Stomach smooth muscle (tissue), 2 donors: Measurements from ENCODE around the gene CDC20.
"Not testable (repeated sequence)": the region's sequence is repeated elsewhere in the genome, so short reads cannot be mapped to it uniquely, and the experiment has no call there.

Experiments
- H3K27ac ChIP-seq: one replicate; pipeline ENCODE4 v1.7.0; 2013; ENCODE audit warnings: mild to moderate bottlenecking, low read length, inconsistent platforms
- H3K27me3 ChIP-seq, 2 donors: one replicate each; pipeline ENCODE4 v1.7.0; 2013; ENCODE audit warnings: low read length in 2 of 2; ENCODE audit not compliant: insufficient read depth in 2 of 2, control insufficient read depth in 1 of 2
- H3K36me3 ChIP-seq, 2 donors: one replicate each; pipeline ENCODE4 v1.7.0; 2013; ENCODE audit warnings: low read length in 2 of 2; ENCODE audit not compliant: control insufficient read depth in 2 of 2, insufficient read depth in 2 of 2
- H3K4me1 ChIP-seq: one replicate; pipeline ENCODE4 v1.7.0; 2013; ENCODE audit warnings: low read length; ENCODE audit not compliant: control insufficient read depth, insufficient read depth
- H3K4me3 ChIP-seq, 2 donors: one replicate each; pipeline ENCODE4 v1.7.0; 2013; ENCODE audit warnings: low read length in 2 of 2
- H3K9ac ChIP-seq, 2 donors: one replicate each; pipeline ENCODE4 v1.7.0; 2013; ENCODE audit warnings: low read length in 2 of 2, mild to moderate bottlenecking in 1 of 2
- H3K9me3 ChIP-seq, 2 donors: one replicate each; pipeline ENCODE4 v1.7.0; 2013; ENCODE audit warnings: low read length in 2 of 2; ENCODE audit not compliant: control insufficient read depth in 2 of 2
- donor health status: healthy.
- donor health status: Pancreatic carcinoma.

The CDC20 gene

DNA sequence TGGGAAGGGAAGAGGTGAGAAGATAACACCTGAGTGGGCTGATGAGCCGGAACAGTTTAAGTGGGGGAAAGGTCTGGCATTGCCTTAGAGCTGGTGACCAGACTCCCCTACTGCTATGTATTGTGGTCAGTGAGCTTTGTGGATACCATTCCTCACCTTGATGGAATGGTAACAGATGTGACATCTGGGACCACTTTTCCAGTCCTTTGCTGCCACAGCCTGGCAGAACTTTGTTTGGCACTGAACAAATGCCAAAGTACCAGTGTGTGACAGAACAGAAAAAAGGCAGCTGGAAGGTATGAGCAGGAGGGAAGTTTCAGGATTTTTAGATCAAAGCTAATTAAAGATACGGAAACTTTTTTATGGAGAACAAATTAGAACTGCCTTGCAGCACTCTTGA is 24.7 kb downstream of the CDC20 start:
- no peaks in the 10 kb centered on the region for H3K27me3 ChIP-seq
- peaks cover 17% of the 10 kb centered on the region for H3K4me1 ChIP-seq
- no peak overlapping the region for H3K9ac ChIP-seq
- peaks cover 51 to 52% of the 10 kb centered on the region in 2 donors for H3K36me3 ChIP-seq
- H3K27ac ChIP-seq: no peak overlapping the region
- no peak overlapping the region for H3K4me3 ChIP-seq
- no peaks in the 10 kb centered on the region for H3K9me3 ChIP-seq

DNA sequence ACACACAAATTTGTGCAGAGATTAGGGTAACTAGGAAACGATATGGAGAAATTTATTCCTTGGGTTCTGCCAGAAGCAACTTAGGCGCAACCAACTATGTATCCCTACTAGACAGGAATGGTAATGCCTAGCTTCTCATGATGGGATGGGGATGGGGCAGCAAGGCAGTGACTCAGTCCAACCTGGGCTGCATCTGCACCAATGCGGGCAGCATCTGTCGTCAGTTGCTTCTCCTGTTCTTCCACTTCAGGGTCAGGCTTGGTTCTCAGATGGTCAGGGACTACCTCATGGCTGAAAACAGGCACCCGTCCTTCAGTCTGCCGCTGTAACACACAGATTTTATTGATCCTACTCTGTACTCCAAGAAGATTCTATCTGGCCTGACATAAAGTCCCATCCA is 27.9 kb downstream of the CDC20 start:
- Histone ChIP-seq H3K36me3 (peaks cover 49% of the 10 kb centered on the region in 2 donors), H3K4me3 (no peak overlapping the region), H3K9ac (no peak overlapping the region), H3K27me3 (no peaks in the 10 kb centered on the region), H3K4me1 (peaks cover 28% of the 10 kb centered on the region), H3K9me3 (no peaks in the 10 kb centered on the region), H3K27ac (no peak overlapping the region)

DNA sequence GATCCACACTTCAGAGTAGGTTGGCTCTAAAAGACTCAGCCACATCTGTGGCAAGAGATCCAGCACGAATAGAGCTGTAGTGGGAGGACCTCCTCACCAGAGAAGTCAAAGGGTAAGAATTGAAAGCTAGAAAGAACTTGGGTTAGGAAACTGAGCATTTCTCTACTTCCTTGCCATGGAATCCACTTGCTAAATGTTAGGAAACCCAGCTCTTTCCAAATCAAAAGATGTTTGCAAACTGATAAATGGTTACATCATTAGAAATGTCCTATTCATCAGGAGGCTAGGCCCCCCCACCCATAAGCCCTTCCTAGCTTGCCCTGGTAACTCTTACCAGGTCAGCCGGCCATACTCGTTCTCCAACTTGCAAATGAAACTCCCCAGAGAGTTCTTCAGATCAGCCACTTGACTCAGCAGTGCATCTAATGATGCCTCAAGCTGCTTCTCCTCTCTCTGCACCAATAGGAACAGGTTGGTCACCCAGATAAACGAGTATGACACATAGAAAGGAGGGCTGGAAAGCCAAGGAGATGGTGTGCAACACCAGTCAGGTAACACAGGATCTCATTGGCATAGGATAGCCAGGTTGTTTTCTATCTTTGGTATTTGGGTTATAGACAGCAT is 29.3 kb downstream of the CDC20 start:
- Histone ChIP-seq H3K9ac (peak overlapping the region; percentile 51 to 92), H3K27me3 (no peaks in the 10 kb centered on the region), H3K9me3 (no peaks in the 10 kb centered on the region), H3K4me1 (peaks cover 21% of the 10 kb centered on the region), H3K4me3 (peak overlapping the region; percentile 94 to 99), H3K36me3 (peaks cover 42% of the 10 kb centered on the region in 2 donors), H3K27ac (no peak overlapping the region)

GRCh38 chr1:43388613-43389012 is 29.8 kb downstream of the CDC20 start:
- Histone ChIP-seq H3K4me3 (peak overlapping the region; percentile 94 to 99), H3K27me3 (no peaks in the 10 kb centered on the region), H3K9me3 (no peaks in the 10 kb centered on the region), H3K27ac (no peak overlapping the region), H3K4me1 (peaks cover 21% of the 10 kb centered on the region), H3K9ac (peak overlapping the region; percentile 51 to 92), H3K36me3 (peaks cover 37% of the 10 kb centered on the region in 2 donors)

DNA sequence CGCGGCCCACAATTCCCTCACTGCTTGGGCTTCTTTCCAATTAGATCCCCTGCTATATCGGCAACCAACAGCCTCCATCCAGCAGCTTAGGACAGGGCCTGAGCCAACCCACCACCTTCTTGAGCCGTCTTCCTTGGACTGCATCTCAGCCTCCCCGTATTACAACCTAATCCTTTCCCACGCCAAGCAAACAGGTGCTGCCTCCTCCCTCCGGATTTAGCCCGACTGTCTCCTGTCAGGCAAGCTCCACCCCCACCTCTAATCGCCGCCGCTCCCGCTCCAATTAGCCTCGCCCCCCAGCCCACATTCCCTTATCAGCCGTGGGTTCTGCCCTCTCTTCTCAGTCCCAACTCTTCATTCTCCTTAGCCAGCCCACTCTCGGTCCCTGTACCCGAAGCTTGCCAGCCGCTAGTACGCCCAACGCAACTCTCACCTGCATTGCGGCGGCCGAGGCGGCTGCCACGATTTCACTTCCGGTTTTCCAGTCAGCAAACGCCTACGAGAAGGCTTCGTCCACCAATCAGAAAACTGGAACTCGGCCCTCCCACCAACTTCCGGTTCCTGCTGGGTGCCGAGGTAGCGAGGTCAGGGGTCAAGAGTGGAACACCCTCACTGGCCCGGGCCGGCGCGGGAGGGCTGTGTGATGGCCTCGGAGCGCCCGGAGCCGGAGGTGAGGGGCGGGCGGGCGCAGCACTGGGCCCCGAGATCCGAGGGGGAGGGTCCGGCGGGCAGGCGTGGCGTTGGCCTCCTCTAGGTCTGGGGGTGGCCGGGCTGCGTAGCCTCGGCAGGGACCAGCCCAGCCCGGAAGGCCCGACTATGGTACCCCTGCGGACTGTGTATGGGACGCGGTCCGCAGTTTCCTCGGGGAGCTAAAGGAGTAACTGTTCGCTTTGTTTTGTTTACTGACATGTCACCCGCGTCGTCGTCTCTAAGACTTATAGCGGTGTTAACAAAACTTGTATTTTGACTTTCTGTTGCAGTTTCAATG is 30.8 kb downstream of the CDC20 start, which contains the start of the genes MED8 and SZT2:
MED8 (minus strand) TSS at position 475 of the 988 bp plus-strand sequence; CDS start at position 439, 36 bp downstream.
SZT2 (plus strand) TSS at position 574 of the 988 bp plus-strand sequence; CDS start at position 644, 70 bp downstream.
- H3K27ac ChIP-seq: peak within 1 kb of the TSS; percentile 73
- H3K9ac ChIP-seq: peak within 1 kb of the TSS; percentile 92 to 97
- no peaks in the 10 kb centered on the region for H3K27me3 ChIP-seq
- H3K4me1 ChIP-seq: peaks cover 21% of the 10 kb centered on the region
- no peaks in the 10 kb centered on the region for H3K9me3 ChIP-seq
- H3K4me3 ChIP-seq: peak within 1 kb of the TSS; percentile 94 to 99
- H3K36me3 ChIP-seq: peaks cover 27% of the 10 kb centered on the region in 2 donors

DNA sequence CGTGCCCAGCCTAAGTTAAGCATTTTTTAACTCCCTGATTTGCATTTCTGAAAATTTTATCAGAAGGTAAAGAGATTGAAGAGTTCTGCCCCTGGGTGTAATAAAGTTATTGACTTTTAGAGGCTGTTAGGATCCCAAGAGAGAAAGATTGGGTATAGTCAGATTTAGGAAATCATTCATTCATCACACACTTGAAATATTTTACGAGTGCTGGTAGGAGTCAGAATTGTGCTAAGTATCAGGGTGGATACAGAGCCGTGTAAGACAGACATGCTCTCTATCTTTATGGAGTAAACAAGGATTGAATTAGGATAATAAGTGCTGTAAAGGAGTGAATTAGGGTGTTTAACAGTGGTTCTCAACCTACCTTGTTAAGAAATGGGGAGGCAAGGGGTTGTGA is 33.9 kb downstream of the CDC20 start:
- H3K9ac ChIP-seq: no peak overlapping the region
- H3K27me3 ChIP-seq: no peaks in the 10 kb centered on the region

DNA sequence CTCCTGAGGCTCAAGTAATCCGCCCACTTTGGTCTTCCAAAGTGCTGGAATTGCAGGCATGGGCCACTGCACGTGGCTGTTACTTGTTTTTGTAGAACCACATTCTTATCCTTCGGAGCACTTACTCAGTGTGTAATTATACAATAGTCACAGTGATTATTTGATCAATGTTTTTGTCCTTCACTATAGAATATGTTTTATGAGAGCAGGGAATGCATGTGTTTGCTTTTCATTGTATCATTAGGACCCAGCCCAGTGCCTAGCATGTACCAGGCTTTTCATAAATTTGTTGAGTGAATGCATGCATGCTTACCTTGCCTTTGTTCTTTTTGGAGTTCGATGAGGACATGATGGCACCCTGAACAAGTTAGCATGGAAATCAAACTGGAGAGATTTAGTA is 36.7 kb downstream of the CDC20 start:
- H3K36me3 ChIP-seq: peaks cover 0 to 5% of the 10 kb centered on the region in 2 donors
- peaks cover 4% of the 10 kb centered on the region for H3K4me1 ChIP-seq
- H3K4me3 ChIP-seq: no peak overlapping the region

More for the DNA sequence above, 33.9 kb downstream of the CDC20 start:
- H3K4me3 ChIP-seq: no peak overlapping the region
- H3K36me3 ChIP-seq: peaks cover 0 to 5% of the 10 kb centered on the region in 2 donors
- peaks cover 20% of the 10 kb centered on the region for H3K4me1 ChIP-seq
- no peaks in the 10 kb centered on the region for H3K9me3 ChIP-seq
- no peak overlapping the region for H3K27ac ChIP-seq

GRCh38 chr1:43396059-43396458 is 37.3 kb downstream of the CDC20 start:
- H3K9me3 ChIP-seq: no peaks in the 10 kb centered on the region
- no peak overlapping the region for H3K9ac ChIP-seq
- no peak overlapping the region for H3K27ac ChIP-seq
- H3K4me3 ChIP-seq: no peak overlapping the region
- H3K4me1 ChIP-seq: no peaks in the 10 kb centered on the region
- no peaks in the 10 kb centered on the region for H3K27me3 ChIP-seq
- H3K36me3 ChIP-seq: peaks cover 0 to 5% of the 10 kb centered on the region in 2 donors

More for the DNA sequence above, 36.7 kb downstream of the CDC20 start:
- Histone ChIP-seq H3K9ac (no peak overlapping the region), H3K9me3 (no peaks in the 10 kb centered on the region), H3K27me3 (no peaks in the 10 kb centered on the region), H3K27ac (no peak overlapping the region)

- Histone ChIP-seq H3K9ac (no peak overlapping the region), H3K9me3 (no peaks in the 10 kb centered on the region), H3K4me3 (no peak overlapping the region), H3K27ac (no peak overlapping the region), H3K36me3 (peaks cover 0 to 11% of the 10 kb centered on the region in 2 donors), H3K27me3 (no peaks in the 10 kb centered on the region), H3K4me1 (no peaks in the 10 kb centered on the region)
Measured at GRCh38 chr1:43398227-43398626, 39.4 kb downstream of the CDC20 start.

- H3K9me3 ChIP-seq, H3K4me1 ChIP-seq: not testable (repeated sequence)
Measured at GRCh38 chr1:43400441-43400840, 41.7 kb downstream of the CDC20 start.

More at GRCh38 chr1:43400441-43400840, 41.7 kb downstream of the CDC20 start:
- not testable (repeated sequence) for H3K27ac ChIP-seq, H3K4me3 ChIP-seq, H3K9ac ChIP-seq, H3K27me3 ChIP-seq
- H3K36me3 ChIP-seq: peaks cover 9 to 26% of the 10 kb centered on the region in 2 donors
